Peyer's patch (tissue), 4 donors: ENCODE measurements around the gene GPRC5A. TPM values are rescaled to one million over a fixed set of nuclear protein-coding genes. Genes with fewer than 3 reads are reported as not detected.

Source experiments
- DNase-seq, 3 donors: peaks; one replicate each; pipeline ENCODE4 v3.0.0-alpha.2; 2017 to 2019
- H3K27ac ChIP-seq, 4 donors: fragments of 200-600 bp; sonication (generic); one replicate each; pipeline ENCODE4 v1.5.1; 2016 to 2019
- H3K27me3 ChIP-seq, 2 donors: fragments of 200-600 bp; sonication (generic); one replicate each; pipeline ENCODE4 v1.5.1; 2019
- H3K36me3 ChIP-seq, 3 donors: fragments of 200-600 bp; sonication (generic); one replicate each; pipeline ENCODE4 v1.5.1; 2016 to 2019
- H3K4me1 ChIP-seq, 4 donors: fragments of 200-600 bp; sonication (generic); one replicate each; pipeline ENCODE4 v1.5.1; 2016 to 2019
- H3K4me3 ChIP-seq, 4 donors: fragments of 200-600 bp; sonication (generic); 1 replicate in 3 of 4; 2 replicates in 1 of 4; pipeline ENCODE4 v1.5.1; 2016 to 2019; ENCODE audit warnings: mild to moderate bottlenecking in 1 of 4
- H3K9me3 ChIP-seq, 4 donors: fragments of 200-600 bp; sonication (generic); one replicate each; pipeline ENCODE4 v1.5.1; 2016 to 2019; ENCODE audit warnings: mild to moderate bottlenecking in 1 of 4
- POLR2A ChIP-seq, 2 donors: fragments of 450-650 bp; IDR thresholded peaks; one replicate each; pipeline ENCODE4 v1.5.1; 2017; ENCODE audit warnings: antibody characterized with exemption in 2 of 2, mild to moderate bottlenecking in 2 of 2, moderate library complexity in 2 of 2
- total RNA-seq, 4 donors: library from RNA; depleted of rRNA; stranded (reverse); fragments of >200 nt; gene quantifications; one replicate each; pipeline ENCODE4 v1.1.0, GENCODE V29; 2016
- TF ChIP-seq, protein P1 (sequence below), 6 experiments: fragments of 450-650 bp in 4 of 6; fragments of 200-600 bp in 2 of 6; sonication (generic) in 1 of 6; IDR thresholded peaks; one replicate each; pipeline ENCODE4 v1.5.1; 2017 to 2019; ENCODE audit warnings: antibody characterized with exemption in 6 of 6, mild to moderate bottlenecking in 3 of 6, moderate library complexity in 1 of 6

GPRC5A gene
- total RNA-seq, 4 donors from 2014 or later: 16.5 to 106 (median 91.1) TPM

DNA sequence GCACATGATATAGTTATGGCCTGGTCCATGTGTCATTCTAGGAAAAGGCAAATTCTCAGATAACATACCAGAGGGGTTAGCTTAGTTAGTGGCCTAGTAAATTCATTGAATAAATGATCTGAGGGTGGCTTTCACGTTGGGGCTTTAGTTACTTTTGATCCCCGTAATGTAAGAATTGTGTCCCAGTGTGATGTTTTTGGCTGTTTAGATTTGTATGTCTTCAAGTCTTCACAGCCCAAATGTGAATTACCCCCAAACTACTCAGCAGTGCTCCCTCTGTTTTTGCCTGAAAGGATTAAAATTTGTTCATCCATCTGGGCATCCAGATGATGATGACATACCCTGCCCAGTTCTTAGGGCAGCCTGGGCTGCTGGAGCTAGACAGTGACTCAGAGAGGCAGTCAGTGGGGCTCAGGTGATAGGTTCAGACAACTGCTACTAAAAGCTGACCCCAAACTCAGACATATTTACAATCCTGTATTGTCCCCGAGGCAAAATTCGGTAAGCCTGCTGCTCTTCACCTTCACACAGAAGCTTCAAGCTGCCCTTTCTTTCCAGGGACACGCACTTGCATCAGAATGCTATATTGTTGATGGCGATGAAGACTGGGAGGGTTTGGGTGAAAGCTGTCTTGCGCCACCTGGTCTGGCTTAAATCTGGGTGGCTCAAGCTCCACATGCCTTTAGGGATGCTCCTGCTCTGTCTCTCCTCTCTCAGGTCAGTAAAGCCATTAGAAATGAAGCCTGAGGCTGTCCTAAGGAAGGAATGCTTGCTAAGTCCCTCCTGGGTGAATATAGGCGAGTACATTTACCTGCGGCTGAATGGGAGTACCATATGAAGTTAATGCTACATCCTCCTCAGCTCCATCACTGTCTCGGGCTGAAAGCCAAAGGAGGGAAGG is 50.3 kb downstream of the GPRC5A start:
- Histone ChIP-seq H3K27me3 (no peaks in the 10 kb centered on the region), H3K36me3 (no peaks in the 10 kb centered on the region), H3K27ac (no peak overlapping the region), H3K4me3 (no peak overlapping the region), H3K4me1 (no peaks in the 10 kb centered on the region), H3K9me3 (no peaks in the 10 kb centered on the region)
- TF ChIP-seq, protein P1, sequence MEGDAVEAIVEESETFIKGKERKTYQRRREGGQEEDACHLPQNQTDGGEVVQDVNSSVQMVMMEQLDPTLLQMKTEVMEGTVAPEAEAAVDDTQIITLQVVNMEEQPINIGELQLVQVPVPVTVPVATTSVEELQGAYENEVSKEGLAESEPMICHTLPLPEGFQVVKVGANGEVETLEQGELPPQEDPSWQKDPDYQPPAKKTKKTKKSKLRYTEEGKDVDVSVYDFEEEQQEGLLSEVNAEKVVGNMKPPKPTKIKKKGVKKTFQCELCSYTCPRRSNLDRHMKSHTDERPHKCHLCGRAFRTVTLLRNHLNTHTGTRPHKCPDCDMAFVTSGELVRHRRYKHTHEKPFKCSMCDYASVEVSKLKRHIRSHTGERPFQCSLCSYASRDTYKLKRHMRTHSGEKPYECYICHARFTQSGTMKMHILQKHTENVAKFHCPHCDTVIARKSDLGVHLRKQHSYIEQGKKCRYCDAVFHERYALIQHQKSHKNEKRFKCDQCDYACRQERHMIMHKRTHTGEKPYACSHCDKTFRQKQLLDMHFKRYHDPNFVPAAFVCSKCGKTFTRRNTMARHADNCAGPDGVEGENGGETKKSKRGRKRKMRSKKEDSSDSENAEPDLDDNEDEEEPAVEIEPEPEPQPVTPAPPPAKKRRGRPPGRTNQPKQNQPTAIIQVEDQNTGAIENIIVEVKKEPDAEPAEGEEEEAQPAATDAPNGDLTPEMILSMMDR (IDR thresholded peaks at IDR 0.05): no peak
- TF ChIP-seq POLR2A (IDR thresholded peaks at IDR 0.05): no peak
- DNase-seq: no peak

DNA sequence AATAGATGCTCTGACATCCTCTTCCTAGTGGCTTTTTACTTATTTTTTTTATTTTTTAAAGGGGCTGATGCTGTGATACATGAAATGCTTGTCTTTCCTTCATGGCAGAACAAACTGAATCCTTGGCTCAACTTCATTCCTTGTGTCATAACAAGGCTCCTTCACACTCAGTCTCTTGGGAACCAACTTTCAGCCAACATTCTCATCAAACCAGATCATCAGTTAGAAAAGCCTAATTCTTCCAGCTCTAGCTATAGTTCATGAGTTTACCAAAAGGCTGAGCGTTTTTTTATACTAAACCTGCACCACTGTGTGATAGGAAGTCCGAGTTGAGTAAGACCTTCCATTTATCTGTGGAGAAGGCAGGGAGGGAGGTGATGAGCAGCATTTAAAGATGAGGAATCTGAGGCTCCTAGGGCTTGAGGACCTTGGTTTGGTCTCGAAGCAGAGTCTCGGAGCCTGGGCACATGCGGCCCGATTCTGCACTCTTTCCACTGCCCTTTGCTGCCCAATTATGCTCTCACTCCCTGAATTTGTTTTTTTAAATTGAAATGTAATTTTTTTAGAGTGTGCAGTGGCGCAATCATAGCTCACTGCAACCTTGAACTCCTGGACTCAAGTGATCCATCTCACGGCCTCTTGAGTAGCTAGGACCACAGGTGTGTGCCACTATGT is 52.4 kb downstream of the GPRC5A start:
- TF ChIP-seq, protein P1 (IDR thresholded peaks at IDR 0.05): no peak
- no peak for TF ChIP-seq POLR2A (IDR thresholded peaks at IDR 0.05)
- no peak for DNase-seq
- Histone ChIP-seq H3K4me3 (no peak overlapping the region), H3K27ac (no peak overlapping the region), H3K36me3 (no peaks in the 10 kb centered on the region), H3K9me3 (no peaks in the 10 kb centered on the region), H3K4me1 (no peaks in the 10 kb centered on the region), H3K27me3 (no peaks in the 10 kb centered on the region)

DNA sequence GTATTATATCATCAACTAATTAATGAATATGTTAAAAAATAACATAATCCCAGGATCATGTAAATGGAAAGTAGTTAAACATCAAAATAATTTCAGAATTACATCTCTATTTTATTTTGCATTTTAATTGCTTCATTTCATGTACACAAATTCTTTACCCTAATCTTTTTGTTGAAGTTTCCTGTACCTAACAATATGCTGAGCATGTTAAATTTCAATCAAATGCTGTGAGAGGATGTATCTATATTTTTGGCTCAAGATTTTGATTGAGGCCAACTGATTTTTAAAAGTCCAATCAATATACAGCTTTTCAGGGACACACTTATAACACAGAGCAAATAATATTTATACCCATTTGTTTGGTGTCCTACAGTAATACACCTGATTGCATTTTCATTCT is 54.2 kb downstream of the GPRC5A start:
- Histone ChIP-seq H3K9me3 (no peaks in the 10 kb centered on the region), H3K36me3 (no peaks in the 10 kb centered on the region), H3K27me3 (no peaks in the 10 kb centered on the region), H3K4me1 (no peaks in the 10 kb centered on the region), H3K4me3 (no peak overlapping the region), H3K27ac (no peak overlapping the region)
- TF ChIP-seq POLR2A (IDR thresholded peaks at IDR 0.05): no peak
- TF ChIP-seq, protein P1 (IDR thresholded peaks at IDR 0.05): no peak
- DNase-seq: no peak

DNA sequence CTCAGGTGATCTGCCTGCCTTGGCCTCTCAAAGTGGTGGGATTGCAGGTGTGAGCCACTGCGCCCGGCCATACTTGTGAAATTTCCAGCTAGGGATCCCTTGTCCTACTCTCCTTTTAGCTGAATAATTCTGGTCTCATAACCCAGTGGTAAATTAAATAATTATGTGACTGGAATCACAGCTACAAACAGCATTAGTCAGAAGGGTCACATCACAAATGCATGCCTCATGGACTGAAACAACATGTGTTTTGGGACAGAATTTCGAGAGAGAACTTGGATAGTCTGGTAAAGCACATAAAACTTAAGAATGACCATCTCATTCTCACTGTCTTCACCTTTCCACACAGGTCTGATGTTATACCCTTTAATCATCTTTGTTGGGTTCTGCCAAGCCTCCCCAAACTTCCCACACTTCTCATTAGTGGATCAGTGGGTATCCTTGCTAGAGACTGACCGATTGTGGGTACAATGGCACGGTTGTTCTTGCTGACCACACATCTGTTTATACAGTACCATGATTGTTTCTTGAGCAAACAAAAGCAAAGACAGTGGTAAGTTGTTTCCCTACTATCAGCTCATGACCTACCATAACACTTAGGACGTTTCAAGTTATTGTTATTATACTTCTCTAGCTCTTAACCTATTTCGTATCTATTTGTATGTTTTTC is 55.5 kb downstream of the GPRC5A start:
- Histone ChIP-seq H3K36me3 (no peaks in the 10 kb centered on the region), H3K9me3 (no peaks in the 10 kb centered on the region), H3K27ac (no peak overlapping the region), H3K4me3 (no peak overlapping the region), H3K4me1 (no peaks in the 10 kb centered on the region), H3K27me3 (no peaks in the 10 kb centered on the region)
- no peak for DNase-seq
- no peak for TF ChIP-seq POLR2A (IDR thresholded peaks at IDR 0.05)
- TF ChIP-seq, protein P1 (IDR thresholded peaks at IDR 0.05): no peak

DNA sequence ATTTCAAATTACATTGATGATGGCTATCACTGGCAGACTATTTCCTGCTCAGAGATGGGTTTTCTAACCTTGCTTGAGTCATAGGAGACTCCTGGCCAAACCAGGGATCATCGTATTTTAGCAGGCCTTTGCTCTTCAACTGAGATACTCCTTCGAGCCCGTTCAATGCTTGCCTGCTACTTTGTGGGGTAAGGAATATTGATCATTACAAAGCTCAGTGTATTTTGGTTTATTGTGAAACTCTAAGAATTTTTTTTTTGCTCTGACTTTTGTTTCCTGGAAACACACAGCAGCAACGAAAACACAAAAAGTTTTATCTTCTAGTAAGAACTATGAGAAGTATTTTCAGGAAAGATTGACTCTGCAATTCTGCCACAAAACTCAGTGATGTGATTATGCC is 56.5 kb downstream of the GPRC5A start:
- no peak for DNase-seq
- Histone ChIP-seq H3K9me3 (no peaks in the 10 kb centered on the region), H3K36me3 (no peaks in the 10 kb centered on the region), H3K4me3 (no peak overlapping the region), H3K27ac (no peak overlapping the region), H3K4me1 (no peaks in the 10 kb centered on the region), H3K27me3 (no peaks in the 10 kb centered on the region)
- TF ChIP-seq POLR2A (IDR thresholded peaks at IDR 0.05): no peak
- TF ChIP-seq, protein P1 (IDR thresholded peaks at IDR 0.05): no peak
